IMR-90 (cell line): ENCODE data around the gene IBSP. TPM values are rescaled to one million over a fixed set of nuclear protein-coding genes. Genes with fewer than 3 reads are reported as not detected.

Experiments
- ATAC-seq: fragments of 200-7000 bp; cut with Tn5 transposase; 2 replicates; pipeline ENCODE4 v1.9.1; 2020; ENCODE audit warnings: low read depth, mild to moderate bottlenecking, moderate library complexity
- BruUV-seq: library from RNA; stranded (reverse); fragments of 400-500 nt; replicated peaks from 2 replicates; lab custom pipeline; 2021; lab: Mats Ljungman, UMichigan
- CTCF ChIA-PET: fragments of 300-600 bp; formaldehyde crosslinking; extraction: SDS; loops from one replicate; lab custom pipeline; 2021; ENCODE audit warnings: antibody characterized with exemption; lab: Yijun Ruan, JAX
- POLR2A ChIA-PET: fragments of 300-600 bp; sonication (Branson Sonifier 250); formaldehyde crosslinking; loops from one replicate; lab custom pipeline; 2022; ENCODE audit warnings: antibody characterized with exemption; ENCODE audit not compliant: unreplicated experiment; lab: Charles Lee
- DNase-seq: peaks from one replicate; pipeline ENCODE4 v3.0.0; 2013
- H2AFZ ChIP-seq: replicated peaks from 2 replicates; pipeline ENCODE3; 2013; ENCODE audit warnings: low read length, mild to moderate bottlenecking; ENCODE audit not compliant: poor library complexity
- H2AK5ac ChIP-seq: 2 replicates; pipeline ENCODE4 v1.6.1; 2013; ENCODE audit warnings: low read depth, low read length, inconsistent platforms
- H2AK9ac ChIP-seq: replicated peaks from 2 replicates; pipeline ENCODE3; 2013; ENCODE audit warnings: mild to moderate bottlenecking, low read depth, low read length, moderate library complexity; ENCODE audit not compliant: poor library complexity
- H2BK120ac ChIP-seq: 2 replicates; pipeline ENCODE4 v1.6.1; 2013; ENCODE audit warnings: low read depth, low read length, inconsistent platforms
- H2BK15ac ChIP-seq: 3 replicates; pipeline ENCODE4 v1.6.1; 2013; ENCODE audit warnings: low read depth, low read length, inconsistent platforms
- H2BK20ac ChIP-seq: 2 replicates; pipeline ENCODE4 v1.6.1; 2013; ENCODE audit warnings: low read depth, mild to moderate bottlenecking, inconsistent platforms, low read length, moderate library complexity
- H2BK5ac ChIP-seq: 2 replicates; pipeline ENCODE4 v1.6.1; 2013; ENCODE audit warnings: mild to moderate bottlenecking, low read depth, low read length, inconsistent platforms; ENCODE audit not compliant: poor library complexity, severe bottlenecking
- H3K14ac ChIP-seq: replicated peaks from 2 replicates; pipeline ENCODE4 v1.6.1; 2013; ENCODE audit warnings: low read depth, low read length, inconsistent platforms
- H3K18ac ChIP-seq: 2 replicates; pipeline ENCODE4 v1.6.1; 2013; ENCODE audit warnings: low read depth, low read length, control low read depth
- H3K23ac ChIP-seq: 2 replicates; pipeline ENCODE4 v1.6.1; 2013; ENCODE audit warnings: low read depth, low read length, inconsistent platforms
- H3K27ac ChIP-seq: 2 replicates; pipeline ENCODE4 v1.5.1; 2013; ENCODE audit warnings: mild to moderate bottlenecking, control low read depth, low read length; ENCODE audit not compliant: insufficient read depth
- H3K27me3 ChIP-seq: 2 replicates; pipeline ENCODE4 v1.6.1; 2013; ENCODE audit warnings: low read length; ENCODE audit not compliant: control insufficient read depth, insufficient read depth
- H3K36me3 ChIP-seq: 2 replicates; pipeline ENCODE4 v1.6.1; 2013; ENCODE audit warnings: low read length, mixed read lengths; ENCODE audit not compliant: control insufficient read depth, insufficient read depth
- H3K4ac ChIP-seq: 2 replicates; pipeline ENCODE4 v1.6.1; 2013; ENCODE audit warnings: low read depth, low read length, inconsistent platforms
- H3K4me1 ChIP-seq: 2 replicates; pipeline ENCODE4 v1.6.1; 2013; ENCODE audit warnings: low read length, mixed read lengths; ENCODE audit not compliant: control insufficient read depth, insufficient read depth
- H3K4me2 ChIP-seq: 2 replicates; pipeline ENCODE4 v1.6.1; 2013; ENCODE audit warnings: low read depth, mild to moderate bottlenecking, control low read depth, low read length, moderate library complexity
- H3K4me3 ChIP-seq: 2 replicates; pipeline ENCODE4 v1.5.1; 2013; ENCODE audit warnings: low read depth, mild to moderate bottlenecking, control low read depth, low read length, moderate library complexity; ENCODE audit not compliant: insufficient read depth
- H3K56ac ChIP-seq: 2 replicates; pipeline ENCODE4 v1.6.1; 2013; ENCODE audit warnings: low read length, inconsistent platforms; ENCODE audit not compliant: insufficient read depth; ENCODE audit errors: extremely low read depth
- H3K79me1 ChIP-seq, 2 experiments: 2 replicates each; pipeline ENCODE4 v1.6.1; 2013; ENCODE audit warnings: low read length in 2 of 2, inconsistent platforms in 1 of 2, low read depth in 1 of 2
- H3K9ac ChIP-seq: 2 replicates; pipeline ENCODE4 v1.6.1; 2013; ENCODE audit warnings: low read depth, low read length, control low read depth
- H3K9me1 ChIP-seq: 2 replicates; pipeline ENCODE4 v1.6.1; 2013; ENCODE audit warnings: low read length, inconsistent platforms; ENCODE audit not compliant: insufficient read depth
- H3K9me3 ChIP-seq: 2 replicates; pipeline ENCODE4 v1.6.1; 2013; ENCODE audit warnings: low read length; ENCODE audit not compliant: control insufficient read depth, insufficient read depth
- H4K20me1 ChIP-seq: 2 replicates; pipeline ENCODE4 v1.6.1; 2013; ENCODE audit warnings: low read length, inconsistent platforms; ENCODE audit not compliant: insufficient read depth
- H4K5ac ChIP-seq: 2 replicates; pipeline ENCODE4 v1.6.1; 2013; ENCODE audit warnings: mild to moderate bottlenecking, low read depth, low read length, control low read depth
- H4K8ac ChIP-seq, 2 experiments: 2 replicates each; pipeline ENCODE4 v1.6.1; 2013; ENCODE audit warnings: low read depth in 2 of 2, low read length in 2 of 2, control low read depth in 1 of 2, inconsistent platforms in 1 of 2
- H4K91ac ChIP-seq: 2 replicates; pipeline ENCODE4 v1.6.1; 2013; ENCODE audit warnings: low read depth, low read length, inconsistent platforms; ENCODE audit not compliant: insufficient read depth
- BHLHE40 ChIP-seq: fragments of 150-350 bp; IDR thresholded peaks from 2 replicates; pipeline ENCODE4 v1.6.1; 2016; ENCODE audit warnings: mild to moderate bottlenecking, low read depth, low read length
- CEBPB ChIP-seq: IDR thresholded peaks from 2 replicates; pipeline ENCODE4 v1.6.1; 2012; ENCODE audit warnings: low read depth, low read length, improper control_type of control experiment
- CHD1 ChIP-seq: IDR thresholded peaks from 2 replicates; pipeline ENCODE4 v1.6.1; 2012; ENCODE audit warnings: low read depth, low read length, improper control_type of control experiment
- FOS ChIP-seq: fragments of 150-350 bp; IDR thresholded peaks from 2 replicates; pipeline ENCODE4 v1.6.1; 2016; ENCODE audit warnings: low read depth, low read length
- MAFK ChIP-seq: IDR thresholded peaks from 2 replicates; pipeline ENCODE4 v1.6.1; 2012; ENCODE audit warnings: low read depth, low read length, improper control_type of control experiment
- MAZ ChIP-seq: IDR thresholded peaks from 2 replicates; pipeline ENCODE4 v1.6.1; 2012; ENCODE audit warnings: low read depth, mild to moderate bottlenecking, low read length, improper control_type of control experiment, moderate library complexity, borderline replicate concordance
- MXI1 ChIP-seq: IDR thresholded peaks from 2 replicates; pipeline ENCODE4 v1.6.1; 2012; ENCODE audit warnings: low read depth, mild to moderate bottlenecking, low read length, moderate library complexity, borderline replicate concordance
- NFE2L2 ChIP-seq: fragments of 150-350 bp; IDR thresholded peaks from 2 replicates; pipeline ENCODE4 v1.6.1; 2016; ENCODE audit warnings: low read depth, mild to moderate bottlenecking, low read length
- RAD21 ChIP-seq: IDR thresholded peaks from 2 replicates; pipeline ENCODE4 v1.6.1; 2012; ENCODE audit warnings: low read length, improper control_type of control experiment
- RCOR1 ChIP-seq: IDR thresholded peaks from 2 replicates; pipeline ENCODE4 v1.6.1; 2012; ENCODE audit warnings: mild to moderate bottlenecking, low read length, improper control_type of control experiment; ENCODE audit not compliant: insufficient replicate concordance
- RFX5 ChIP-seq: IDR thresholded peaks from 2 replicates; pipeline ENCODE4 v1.8.0; 2012; ENCODE audit warnings: low read depth, mild to moderate bottlenecking, low read length, moderate library complexity
- SMC3 ChIP-seq: fragments of 150-350 bp; IDR thresholded peaks from 2 replicates; pipeline ENCODE4 v1.6.1; 2016; ENCODE audit warnings: low read depth, mild to moderate bottlenecking, antibody characterized with exemption, low read length, moderate library complexity
- WGBS, 2 experiments: methylation state at CpG; one replicate each; pipeline versions ENCODE4 v1.1.5 to v1.1.7; 2013; ENCODE audit warnings: missing lambda C conversion rate in 2 of 2; ENCODE audit not compliant: insufficient read length in 1 of 2; ENCODE audit errors: extremely low coverage in 2 of 2; 5-methylcytosine and 5-hydroxymethylcytosine counted together
- dilution Hi-C: fragments of 300-500 bp; cut with HindIII; formaldehyde crosslinking; loops from one replicate; pipeline ENCODE4 v1.14.3; 2018; ENCODE audit warnings: low sequenced_read_pairs; ENCODE audit not compliant: unreplicated experiment
- in situ Hi-C: fragments of 300-500 bp; cut with MboI; formaldehyde crosslinking; loops from 3 replicates; pipeline ENCODE4 v1.14.3; 2019; ENCODE audit warnings: low sequenced_read_pairs, inconsistent platforms, mixed read lengths
- intact Hi-C: fragments of 100-400 bp; cut with micrococcal nuclease; formaldehyde crosslinking; loops from 2 replicates; pipeline ENCODE4 v1.10.0; 2022
- polyA plus RNA-seq, 3 experiments: library from polyadenylated mRNA; depleted of rRNA; stranded (reverse); fragments of >200 nt; gene quantifications; 2 replicates each; pipeline ENCODE4 v1.2.3, GENCODE V29; 2012; ENCODE audit warnings: low replicate concordance in 1 of 3
- total RNA-seq: library from RNA; depleted of rRNA; stranded (reverse); fragments of >200 nt; gene quantifications from 2 replicates; pipeline ENCODE4 v1.2.3, GENCODE V29; 2012
- TF ChIP-seq, protein P1 (sequence below): conservative IDR thresholded peaks from 2 replicates; pipeline ENCODE4 v1.5.1; 2012; ENCODE audit warnings: mild to moderate bottlenecking, low read depth, low read length, improper control_type of control experiment

IBSP gene
- total and polyA plus RNA-seq, 2 of the 4 experiments (the other 2 are of a cell fraction), result not detected

DNA sequence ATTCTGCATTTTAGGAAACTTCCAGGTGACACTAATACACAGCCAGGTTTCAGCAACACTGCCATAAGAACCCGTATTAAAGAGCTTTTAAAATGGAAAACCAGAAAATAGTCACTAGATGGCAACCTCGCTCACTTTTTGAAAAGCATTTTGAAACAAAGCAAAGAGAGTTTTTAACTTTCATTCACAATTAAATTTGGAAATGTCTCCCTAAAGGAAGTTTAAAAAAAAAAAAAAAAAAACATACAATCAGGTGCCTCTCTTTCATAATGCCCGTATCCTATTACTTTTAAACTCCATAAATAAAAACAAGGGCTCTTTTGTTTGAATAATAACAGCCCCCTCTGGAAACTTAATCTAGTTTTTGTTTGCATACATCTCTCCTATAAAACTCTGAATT, 53.8 kb downstream of the IBSP start:
- WGBS, 2 experiments, result no CpG with 5 or more reads among the region's 3 CpGs
- no TSS peak for BruUV-seq
- Histone ChIP-seq H2AK5ac (no peak overlapping the region), H3K9me3 (no peaks in the 10 kb centered on the region), H3K56ac (no peak overlapping the region), H3K36me3 (no peaks in the 10 kb centered on the region), H3K9ac (no peak overlapping the region), H2AFZ (no peak overlapping the region), H3K79me1 (no peaks in the 10 kb centered on the region), H2BK20ac (no peak overlapping the region), H3K9me1 (no peaks in the 10 kb centered on the region), H4K5ac (no peak overlapping the region), H3K18ac (no peak overlapping the region), H3K4me2 (no peak overlapping the region), H3K4me3 (no peak overlapping the region), H2BK5ac (no peak overlapping the region), H3K23ac (no peak overlapping the region), H2AK9ac (no peak overlapping the region), H4K20me1 (no peaks in the 10 kb centered on the region), H2BK15ac (no peak overlapping the region), H3K4ac (no peak overlapping the region), H4K8ac (no peak overlapping the region), H3K14ac (no peak overlapping the region), H3K27ac (no peak overlapping the region), H3K27me3 (peaks cover 2% of the 10 kb centered on the region; the same call in 1 of the 2 replicates), H2BK120ac (no peak overlapping the region), H3K4me1 (no peaks in the 10 kb centered on the region), H4K91ac (no peak overlapping the region)
- CTCF ChIA-PET, result interaction anchor here (0.6 to 2.3 kb wide), 10 partner anchors 9 to 662 kb away, joined by 3 to 18 read pairs (median 4); no protein-coding TSS in a partner anchor
- in situ Hi-C loops (loop anchor here (10.0 kb wide), 1 partner anchor 122 kb away; the partner anchor contains the start of gene SPP1), dilution Hi-C loops (no loop called here), intact Hi-C loops (loop anchor here (1.0 to 10.0 kb wide), 4 partner anchors 120 to 359 kb away; no protein-coding TSS in a partner anchor)
- ATAC-seq (peak; percentile 69), DNase-seq (peak; percentile 51)
- POLR2A ChIA-PET, result no interaction called here
- TF ChIP-seq CEBPB (no peak), MAZ (no peak), RCOR1 (no peak), MAFK (no peak), NFE2L2 (no peak), SMC3 (peak; percentile 56), RAD21 (peak; percentile 55), RFX5 (no peak), FOS (no peak), MXI1 (no peak), CHD1 (no peak), BHLHE40 (no peak)
- TF ChIP-seq, protein P1, sequence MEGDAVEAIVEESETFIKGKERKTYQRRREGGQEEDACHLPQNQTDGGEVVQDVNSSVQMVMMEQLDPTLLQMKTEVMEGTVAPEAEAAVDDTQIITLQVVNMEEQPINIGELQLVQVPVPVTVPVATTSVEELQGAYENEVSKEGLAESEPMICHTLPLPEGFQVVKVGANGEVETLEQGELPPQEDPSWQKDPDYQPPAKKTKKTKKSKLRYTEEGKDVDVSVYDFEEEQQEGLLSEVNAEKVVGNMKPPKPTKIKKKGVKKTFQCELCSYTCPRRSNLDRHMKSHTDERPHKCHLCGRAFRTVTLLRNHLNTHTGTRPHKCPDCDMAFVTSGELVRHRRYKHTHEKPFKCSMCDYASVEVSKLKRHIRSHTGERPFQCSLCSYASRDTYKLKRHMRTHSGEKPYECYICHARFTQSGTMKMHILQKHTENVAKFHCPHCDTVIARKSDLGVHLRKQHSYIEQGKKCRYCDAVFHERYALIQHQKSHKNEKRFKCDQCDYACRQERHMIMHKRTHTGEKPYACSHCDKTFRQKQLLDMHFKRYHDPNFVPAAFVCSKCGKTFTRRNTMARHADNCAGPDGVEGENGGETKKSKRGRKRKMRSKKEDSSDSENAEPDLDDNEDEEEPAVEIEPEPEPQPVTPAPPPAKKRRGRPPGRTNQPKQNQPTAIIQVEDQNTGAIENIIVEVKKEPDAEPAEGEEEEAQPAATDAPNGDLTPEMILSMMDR, result peak; percentile 60
